HEK293 (cell line): ENCODE data around the gene VMA21.
A peak's percentile ranks its signal among the peaks of the same experiment; 100 is the strongest.

Source experiments
- GLI4 ChIP-seq: fragments of 450-650 bp; formaldehyde crosslinking; IDR thresholded peaks from 2 replicates; pipeline ENCODE4 v1.5.1; 2016; ENCODE audit warnings: missing biosample characterization, missing genetic modification characterization
- KLF9 ChIP-seq: fragments of 450-650 bp; formaldehyde crosslinking; IDR thresholded peaks from 2 replicates; pipeline ENCODE4 v1.5.1; 2016; ENCODE audit warnings: missing biosample characterization, missing genetic modification characterization, low read depth
- MEIS1 ChIP-seq: sonication (generic); formaldehyde crosslinking; IDR thresholded peaks from 2 replicates; pipeline ENCODE4 v1.8.1; 2022; ENCODE audit warnings: missing genetic modification reagents, mild to moderate bottlenecking, borderline replicate concordance
- OVOL3 ChIP-seq: fragments of 450-650 bp; formaldehyde crosslinking; IDR thresholded peaks from 2 replicates; pipeline ENCODE4 v1.5.1; 2016; ENCODE audit warnings: missing biosample characterization, missing genetic modification characterization
- SP3 ChIP-seq: fragments of 450-650 bp; formaldehyde crosslinking; IDR thresholded peaks from 2 replicates; pipeline ENCODE4 v1.5.1; 2016; ENCODE audit warnings: missing biosample characterization, missing genetic modification characterization
- ZBTB48 ChIP-seq: fragments of 450-650 bp; formaldehyde crosslinking; IDR thresholded peaks from 2 replicates; pipeline ENCODE4 v1.5.1; 2016; ENCODE audit warnings: missing biosample characterization, missing genetic modification characterization
- ZBTB8A ChIP-seq: fragments of 450-650 bp; formaldehyde crosslinking; IDR thresholded peaks from 2 replicates; pipeline ENCODE4 v1.5.1; 2016; ENCODE audit warnings: missing biosample characterization, missing genetic modification characterization
- ZFP41 ChIP-seq: fragments of 450-650 bp; formaldehyde crosslinking; IDR thresholded peaks from 2 replicates; pipeline ENCODE4 v1.5.1; 2016; ENCODE audit warnings: missing biosample characterization, missing genetic modification characterization, borderline replicate concordance
- ZNF10 ChIP-seq: fragments of 450-650 bp; formaldehyde crosslinking; IDR thresholded peaks from 2 replicates; pipeline ENCODE4 v1.5.1; 2017; ENCODE audit warnings: missing biosample characterization, missing genetic modification characterization
- ZNF114 ChIP-seq: fragments of 450-650 bp; formaldehyde crosslinking; IDR thresholded peaks from 2 replicates; pipeline ENCODE4 v1.5.0; 2017; ENCODE audit warnings: missing biosample characterization, missing genetic modification characterization
- ZNF157 ChIP-seq: fragments of 450-650 bp; formaldehyde crosslinking; IDR thresholded peaks from 2 replicates; pipeline ENCODE4 v1.5.1; 2016; ENCODE audit warnings: missing biosample characterization, missing genetic modification characterization
- ZNF16 ChIP-seq: fragments of 450-650 bp; formaldehyde crosslinking; IDR thresholded peaks from 2 replicates; pipeline ENCODE4 v1.5.1; 2016; ENCODE audit warnings: low read depth, missing biosample characterization, missing genetic modification characterization
- ZNF341 ChIP-seq: fragments of 450-650 bp; formaldehyde crosslinking; IDR thresholded peaks from 2 replicates; pipeline ENCODE4; 2016; ENCODE audit warnings: low read depth, missing biosample characterization, missing genetic modification characterization
- ZNF394 ChIP-seq: fragments of 450-650 bp; formaldehyde crosslinking; IDR thresholded peaks from 2 replicates; pipeline ENCODE4 v1.5.1; 2016; ENCODE audit warnings: missing biosample characterization, missing genetic modification characterization, mild to moderate bottlenecking, moderate library complexity, borderline replicate concordance
- ZNF548 ChIP-seq: fragments of 450-650 bp; formaldehyde crosslinking; IDR thresholded peaks from 2 replicates; pipeline ENCODE4 v1.5.1; 2016; ENCODE audit warnings: missing biosample characterization, missing genetic modification characterization
- ZNF571 ChIP-seq: fragments of 450-650 bp; formaldehyde crosslinking; IDR thresholded peaks from 2 replicates; pipeline ENCODE4 v1.5.0; 2017; ENCODE audit warnings: missing biosample characterization, missing genetic modification characterization
- ZNF660 ChIP-seq: fragments of 450-650 bp; IDR thresholded peaks from 2 replicates; pipeline ENCODE4 v1.5.1; 2018; ENCODE audit warnings: missing biosample characterization, mild to moderate bottlenecking, missing genetic modification characterization
- ZNF677 ChIP-seq: fragments of 450-650 bp; IDR thresholded peaks from 2 replicates; pipeline ENCODE4 v1.5.0; 2018; ENCODE audit warnings: missing biosample characterization, mild to moderate bottlenecking, missing genetic modification characterization, moderate library complexity
- ZNF768 ChIP-seq: fragments of 450-650 bp; formaldehyde crosslinking; IDR thresholded peaks from 2 replicates; pipeline ENCODE4 v1.5.1; 2018; ENCODE audit warnings: missing biosample characterization, mild to moderate bottlenecking, missing genetic modification characterization
- ZNF791 ChIP-seq: fragments of 450-650 bp; formaldehyde crosslinking; IDR thresholded peaks from 2 replicates; pipeline ENCODE4 v1.5.1; 2016; ENCODE audit warnings: missing biosample characterization, missing genetic modification characterization
- ZNF837 ChIP-seq: fragments of 450-650 bp; formaldehyde crosslinking; IDR thresholded peaks from 2 replicates; pipeline ENCODE4 v1.5.1; 2016; ENCODE audit warnings: missing biosample characterization, missing genetic modification characterization
- ZXDB ChIP-seq: fragments of 450-650 bp; formaldehyde crosslinking; IDR thresholded peaks from 2 replicates; pipeline ENCODE4 v1.5.1; 2016; ENCODE audit warnings: missing biosample characterization, missing genetic modification characterization
- TF ChIP-seq, protein P1 (sequence below): fragments of 450-650 bp; formaldehyde crosslinking; conservative IDR thresholded peaks from 2 replicates; pipeline ENCODE4 v1.5.1; 2016; ENCODE audit warnings: low read depth, missing biosample characterization, missing genetic modification characterization
- TF ChIP-seq, protein P2 (sequence below): fragments of 450-650 bp; formaldehyde crosslinking; IDR thresholded peaks from 2 replicates; pipeline ENCODE4 v1.5.1; 2016; ENCODE audit warnings: missing biosample characterization, missing genetic modification characterization
- TF ChIP-seq, protein P3 (sequence below): fragments of 450-650 bp; formaldehyde crosslinking; IDR thresholded peaks from 2 replicates; pipeline ENCODE4 v1.5.1; 2016; ENCODE audit warnings: missing biosample characterization, missing genetic modification characterization
- TF ChIP-seq, protein P4 (sequence below): fragments of 450-650 bp; formaldehyde crosslinking; IDR thresholded peaks from 2 replicates; pipeline ENCODE4 v1.5.1; 2016; ENCODE audit warnings: missing biosample characterization, missing genetic modification characterization
- TF ChIP-seq, protein P5 (sequence below): fragments of 450-650 bp; formaldehyde crosslinking; IDR thresholded peaks from 2 replicates; pipeline ENCODE4 v1.5.1; 2017; ENCODE audit warnings: missing biosample characterization, mild to moderate bottlenecking, missing genetic modification characterization, moderate library complexity

VMA21 gene

DNA sequence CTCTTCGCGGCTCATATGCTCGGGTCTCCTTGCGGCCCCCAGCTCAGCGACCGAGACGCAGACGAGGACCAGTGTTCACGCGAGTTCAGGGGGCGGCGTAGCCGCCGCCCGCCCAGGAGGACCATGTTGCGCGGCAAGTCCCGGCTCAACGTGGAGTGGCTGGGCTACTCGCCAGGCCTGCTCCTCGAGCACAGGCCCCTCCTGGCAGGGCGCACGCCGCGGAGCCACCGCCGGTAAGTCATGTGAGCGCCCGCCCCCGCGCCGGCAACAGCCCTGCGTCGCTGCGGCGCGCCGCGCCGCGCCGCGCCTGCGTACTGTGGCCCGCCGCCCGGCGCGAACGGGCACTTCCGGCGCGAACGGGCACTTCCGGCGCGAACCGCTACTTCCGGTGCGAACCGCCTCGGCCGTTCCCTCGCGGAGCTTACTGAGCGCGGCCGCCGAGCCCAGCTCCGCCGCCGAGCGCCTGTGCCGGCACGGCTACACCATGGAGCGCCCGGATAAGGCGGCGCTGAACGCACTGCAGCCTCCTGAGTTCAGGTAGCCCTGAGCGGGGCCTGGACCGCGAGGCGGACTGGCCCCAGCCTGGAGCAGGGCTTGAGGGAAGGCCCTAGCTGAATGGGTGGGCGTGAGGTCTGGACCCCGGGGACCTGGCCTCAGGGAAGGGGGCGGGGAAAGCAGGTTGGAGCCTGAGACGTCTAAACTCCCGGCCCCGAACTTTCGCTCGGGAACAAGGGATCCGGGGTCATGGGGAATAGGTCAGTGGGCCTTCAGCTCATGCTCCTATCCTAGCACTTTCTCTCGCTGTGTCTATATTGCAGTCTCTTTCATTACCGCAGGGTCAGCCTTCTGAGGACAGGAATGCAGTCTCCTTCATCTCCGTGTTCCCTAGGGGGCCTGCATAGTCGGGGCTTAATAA lies at the start of gene VMA21 (continued):
- TF ChIP-seq, protein P1, sequence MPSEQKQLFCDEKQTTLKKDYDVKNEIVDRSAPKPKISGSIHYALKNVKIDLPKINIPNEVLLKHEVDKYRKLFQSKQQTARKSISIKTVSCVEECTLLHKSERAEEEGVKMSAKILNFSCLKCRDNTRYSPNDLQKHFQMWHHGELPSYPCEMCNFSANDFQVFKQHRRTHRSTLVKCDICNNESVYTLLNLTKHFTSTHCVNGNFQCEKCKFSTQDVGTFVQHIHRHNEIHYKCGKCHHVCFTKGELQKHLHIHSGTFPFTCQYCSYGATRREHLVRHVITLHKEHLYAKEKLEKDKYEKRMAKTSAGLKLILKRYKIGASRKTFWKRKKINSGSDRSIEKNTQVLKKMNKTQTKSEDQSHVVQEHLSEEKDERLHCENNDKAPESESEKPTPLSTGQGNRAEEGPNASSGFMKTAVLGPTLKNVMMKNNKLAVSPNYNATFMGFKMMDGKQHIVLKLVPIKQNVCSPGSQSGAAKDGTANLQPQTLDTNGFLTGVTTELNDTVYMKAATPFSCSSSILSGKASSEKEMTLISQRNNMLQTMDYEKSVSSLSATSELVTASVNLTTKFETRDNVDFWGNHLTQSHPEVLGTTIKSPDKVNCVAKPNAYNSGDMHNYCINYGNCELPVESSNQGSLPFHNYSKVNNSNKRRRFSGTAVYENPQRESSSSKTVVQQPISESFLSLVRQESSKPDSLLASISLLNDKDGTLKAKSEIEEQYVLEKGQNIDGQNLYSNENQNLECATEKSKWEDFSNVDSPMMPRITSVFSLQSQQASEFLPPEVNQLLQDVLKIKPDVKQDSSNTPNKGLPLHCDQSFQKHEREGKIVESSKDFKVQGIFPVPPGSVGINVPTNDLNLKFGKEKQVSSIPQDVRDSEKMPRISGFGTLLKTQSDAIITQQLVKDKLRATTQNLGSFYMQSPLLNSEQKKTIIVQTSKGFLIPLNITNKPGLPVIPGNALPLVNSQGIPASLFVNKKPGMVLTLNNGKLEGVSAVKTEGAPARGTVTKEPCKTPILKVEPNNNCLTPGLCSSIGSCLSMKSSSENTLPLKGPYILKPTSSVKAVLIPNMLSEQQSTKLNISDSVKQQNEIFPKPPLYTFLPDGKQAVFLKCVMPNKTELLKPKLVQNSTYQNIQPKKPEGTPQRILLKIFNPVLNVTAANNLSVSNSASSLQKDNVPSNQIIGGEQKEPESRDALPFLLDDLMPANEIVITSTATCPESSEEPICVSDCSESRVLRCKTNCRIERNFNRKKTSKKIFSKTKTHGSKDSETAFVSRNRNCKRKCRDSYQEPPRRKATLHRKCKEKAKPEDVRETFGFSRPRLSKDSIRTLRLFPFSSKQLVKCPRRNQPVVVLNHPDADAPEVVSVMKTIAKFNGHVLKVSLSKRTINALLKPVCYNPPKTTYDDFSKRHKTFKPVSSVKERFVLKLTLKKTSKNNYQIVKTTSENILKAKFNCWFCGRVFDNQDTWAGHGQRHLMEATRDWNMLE (tag by site-specific recombination): peak; percentile 54; the same call in 1 of the 2 replicates
- 0 out of 2 replicates have a peak, but pooled peaks have one; percentile 7 for TF ChIP-seq ZXDB
- no peak for TF ChIP-seq ZNF837
- TF ChIP-seq ZNF10 (tag by site-specific recombination): no peak
- TF ChIP-seq ZNF16: no peak
- TF ChIP-seq ZNF548: no peak
- TF ChIP-seq ZNF571 (tag by site-specific recombination): no peak
- TF ChIP-seq, protein P2, sequence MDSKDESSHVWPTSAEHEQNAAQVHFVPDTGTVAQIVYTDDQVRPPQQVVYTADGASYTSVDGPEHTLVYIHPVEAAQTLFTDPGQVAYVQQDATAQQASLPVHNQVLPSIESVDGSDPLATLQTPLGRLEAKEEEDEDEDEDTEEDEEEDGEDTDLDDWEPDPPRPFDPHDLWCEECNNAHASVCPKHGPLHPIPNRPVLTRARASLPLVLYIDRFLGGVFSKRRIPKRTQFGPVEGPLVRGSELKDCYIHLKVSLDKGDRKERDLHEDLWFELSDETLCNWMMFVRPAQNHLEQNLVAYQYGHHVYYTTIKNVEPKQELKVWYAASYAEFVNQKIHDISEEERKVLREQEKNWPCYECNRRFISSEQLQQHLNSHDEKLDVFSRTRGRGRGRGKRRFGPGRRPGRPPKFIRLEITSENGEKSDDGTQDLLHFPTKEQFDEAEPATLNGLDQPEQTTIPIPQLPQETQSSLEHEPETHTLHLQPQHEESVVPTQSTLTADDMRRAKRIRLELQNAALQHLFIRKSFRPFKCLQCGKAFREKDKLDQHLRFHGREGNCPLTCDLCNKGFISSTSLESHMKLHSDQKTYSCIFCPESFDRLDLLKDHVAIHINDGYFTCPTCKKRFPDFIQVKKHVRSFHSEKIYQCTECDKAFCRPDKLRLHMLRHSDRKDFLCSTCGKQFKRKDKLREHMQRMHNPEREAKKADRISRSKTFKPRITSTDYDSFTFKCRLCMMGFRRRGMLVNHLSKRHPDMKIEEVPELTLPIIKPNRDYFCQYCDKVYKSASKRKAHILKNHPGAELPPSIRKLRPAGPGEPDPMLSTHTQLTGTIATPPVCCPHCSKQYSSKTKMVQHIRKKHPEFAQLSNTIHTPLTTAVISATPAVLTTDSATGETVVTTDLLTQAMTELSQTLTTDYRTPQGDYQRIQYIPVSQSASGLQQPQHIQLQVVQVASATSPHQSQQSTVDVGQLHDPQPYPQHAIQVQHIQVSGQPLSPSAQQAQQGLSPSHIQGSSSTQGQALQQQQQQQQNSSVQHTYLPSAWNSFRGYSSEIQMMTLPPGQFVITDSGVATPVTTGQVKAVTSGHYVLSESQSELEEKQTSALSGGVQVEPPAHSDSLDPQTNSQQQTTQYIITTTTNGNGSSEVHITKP (tag by site-specific recombination): no peak
- TF ChIP-seq ZNF157: no peak
- no peak for TF ChIP-seq ZFP41
- peak; percentile 15; the same call in 1 of the 2 replicates for TF ChIP-seq KLF9 (tag by site-specific recombination)
- TF ChIP-seq ZNF677 (tag by site-specific recombination): no peak
- peak; percentile 54 for TF ChIP-seq ZNF341
- TF ChIP-seq ZNF114 (tag by site-specific recombination): no peak
- TF ChIP-seq, protein P3, sequence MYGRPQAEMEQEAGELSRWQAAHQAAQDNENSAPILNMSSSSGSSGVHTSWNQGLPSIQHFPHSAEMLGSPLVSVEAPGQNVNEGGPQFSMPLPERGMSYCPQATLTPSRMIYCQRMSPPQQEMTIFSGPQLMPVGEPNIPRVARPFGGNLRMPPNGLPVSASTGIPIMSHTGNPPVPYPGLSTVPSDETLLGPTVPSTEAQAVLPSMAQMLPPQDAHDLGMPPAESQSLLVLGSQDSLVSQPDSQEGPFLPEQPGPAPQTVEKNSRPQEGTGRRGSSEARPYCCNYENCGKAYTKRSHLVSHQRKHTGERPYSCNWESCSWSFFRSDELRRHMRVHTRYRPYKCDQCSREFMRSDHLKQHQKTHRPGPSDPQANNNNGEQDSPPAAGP (tag by site-specific recombination): no peak
- TF ChIP-seq, protein P4, sequence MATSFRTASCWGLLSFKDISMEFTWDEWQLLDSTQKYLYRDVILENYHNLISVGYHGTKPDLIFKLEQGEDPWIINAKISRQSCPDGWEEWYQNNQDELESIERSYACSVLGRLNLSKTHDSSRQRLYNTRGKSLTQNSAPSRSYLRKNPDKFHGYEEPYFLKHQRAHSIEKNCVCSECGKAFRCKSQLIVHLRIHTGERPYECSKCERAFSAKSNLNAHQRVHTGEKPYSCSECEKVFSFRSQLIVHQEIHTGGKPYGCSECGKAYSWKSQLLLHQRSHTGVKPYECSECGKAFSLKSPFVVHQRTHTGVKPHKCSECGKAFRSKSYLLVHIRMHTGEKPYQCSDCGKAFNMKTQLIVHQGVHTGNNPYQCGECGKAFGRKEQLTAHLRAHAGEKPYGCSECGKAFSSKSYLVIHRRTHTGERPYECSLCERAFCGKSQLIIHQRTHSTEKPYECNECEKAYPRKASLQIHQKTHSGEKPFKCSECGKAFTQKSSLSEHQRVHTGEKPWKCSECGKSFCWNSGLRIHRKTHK: no peak
- no peak for TF ChIP-seq MEIS1 (CRISPR knock-in tag)
- TF ChIP-seq ZNF768 (tag by site-specific recombination): no peak
- peak; percentile 39; the same call in 1 of the 2 replicates for TF ChIP-seq OVOL3 (tag by site-specific recombination)
- TF ChIP-seq ZBTB8A (tag by site-specific recombination): peak; percentile 51; the same call in 1 of the 2 replicates
- TF ChIP-seq SP3 (tag by site-specific recombination): no peak
- TF ChIP-seq, protein P5, sequence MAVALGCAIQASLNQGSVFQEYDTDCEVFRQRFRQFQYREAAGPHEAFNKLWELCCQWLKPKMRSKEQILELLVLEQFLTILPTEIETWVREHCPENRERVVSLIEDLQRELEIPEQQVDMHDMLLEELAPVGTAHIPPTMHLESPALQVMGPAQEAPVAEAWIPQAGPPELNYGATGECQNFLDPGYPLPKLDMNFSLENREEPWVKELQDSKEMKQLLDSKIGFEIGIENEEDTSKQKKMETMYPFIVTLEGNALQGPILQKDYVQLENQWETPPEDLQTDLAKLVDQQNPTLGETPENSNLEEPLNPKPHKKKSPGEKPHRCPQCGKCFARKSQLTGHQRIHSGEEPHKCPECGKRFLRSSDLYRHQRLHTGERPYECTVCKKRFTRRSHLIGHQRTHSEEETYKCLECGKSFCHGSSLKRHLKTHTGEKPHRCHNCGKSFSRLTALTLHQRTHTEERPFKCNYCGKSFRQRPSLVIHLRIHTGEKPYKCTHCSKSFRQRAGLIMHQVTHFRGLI (tag by site-specific recombination): no peak
- no peak for TF ChIP-seq ZNF791 (tag by site-specific recombination)
- TF ChIP-seq ZNF660 (tag by site-specific recombination): 0 out of 2 replicates have a peak, but pooled peaks have one; percentile 11
- TF ChIP-seq GLI4 (tag by site-specific recombination): no peak
- TF ChIP-seq ZBTB48 (tag by site-specific recombination): 0 out of 2 replicates have a peak, but pooled peaks have one; percentile 11
- no peak for TF ChIP-seq ZNF394 (tag by site-specific recombination)
